Lower leg skin (tissue), 4 donors: ENCODE data around the gene PRDM8. TPM values are rescaled to one million over a fixed set of nuclear protein-coding genes. Genes with fewer than 3 reads are reported as not detected.

Source experiments
- DNase-seq, 2 donors: peaks; one replicate each; pipeline ENCODE4 v3.0.0-alpha.2; 2019; ENCODE audit warnings: low spot score in 2 of 2
- H3K4me3 ChIP-seq: fragments of 200-600 bp; sonication (generic); 2 replicates; pipeline ENCODE4 v1.5.1; 2017; ENCODE audit warnings: mild to moderate bottlenecking, low read depth; ENCODE audit not compliant: poor library complexity, severe bottlenecking
- CTCF ChIP-seq, 3 donors: fragments of 450-650 bp; IDR thresholded peaks; one replicate each; pipeline ENCODE4 v1.5.1; 2016; ENCODE audit warnings: antibody characterized with exemption in 3 of 3, mild to moderate bottlenecking in 3 of 3, moderate library complexity in 2 of 3
- POLR2A ChIP-seq, 2 donors: fragments of 450-650 bp; IDR thresholded peaks; one replicate each; pipeline ENCODE4 v1.6.1; 2016 to 2017; ENCODE audit warnings: antibody characterized with exemption in 2 of 2, mild to moderate bottlenecking in 1 of 2, moderate library complexity in 1 of 2
- WGBS, 2 donors: methylation state at CpG; one replicate each; pipeline ENCODE4 v1.1.5; 2018; 5-methylcytosine and 5-hydroxymethylcytosine counted together
- intact Hi-C: fragments of 100-400 bp; cut with DNase I; formaldehyde crosslinking; loops from one replicate; pipeline ENCODE4 v1.15.0; 2023; ENCODE audit warnings: low total_unique reads
- total RNA-seq, 4 donors: library from RNA; depleted of rRNA; stranded (reverse); fragments of >200 nt; gene quantifications; one replicate each; pipeline ENCODE4 v1.1.0, GENCODE V29; 2016

The PRDM8 gene
- total RNA-seq, 4 donors from 2014 or later: 1.4 to 4.6 (median 3.9) TPM

GRCh38 chr4:80188457-80188800 lies 8.9 kb upstream of the PRDM8 start:
- DNase-seq: no peak
- 48 to 66% methylated on average over 11 of the region's 11 CpGs for WGBS, 2 donors
- TF ChIP-seq CTCF (IDR thresholded peaks at IDR 0.05) (no peak), POLR2A (IDR thresholded peaks at IDR 0.05) (no peak)
- intact Hi-C loops: no loop called here
- no peak overlapping the region for H3K4me3 ChIP-seq

GRCh38 chr4:80188801-80189458 lies 8.4 kb upstream of the PRDM8 start:
- no peak overlapping the region for H3K4me3 ChIP-seq
- WGBS, 2 donors: 41 to 53% methylated on average over 39 to 40 of the region's 43 CpGs
- TF ChIP-seq POLR2A (IDR thresholded peaks at IDR 0.05) (no peak), CTCF (IDR thresholded peaks at IDR 0.05) (no peak)
- intact Hi-C loops: no loop called here
- DNase-seq: no peak

GRCh38 chr4:80189581-80189955 lies 7.7 kb upstream of the PRDM8 start:
- no peak for DNase-seq
- 29 to 38% methylated on average over 3 of the region's 3 CpGs for WGBS, 2 donors
- intact Hi-C loops: no loop called here
- TF ChIP-seq POLR2A (IDR thresholded peaks at IDR 0.05): no peak
- no peak for TF ChIP-seq CTCF (IDR thresholded peaks at IDR 0.05)
- H3K4me3 ChIP-seq: no peak overlapping the region

- no peak for TF ChIP-seq POLR2A (IDR thresholded peaks at IDR 0.05)
- no peak for TF ChIP-seq CTCF (IDR thresholded peaks at IDR 0.05)
- DNase-seq: no peak
- no peak overlapping the region for H3K4me3 ChIP-seq
- intact Hi-C loops: no loop called here
- WGBS, 2 donors: 42 to 44% methylated on average over 35 to 36 of the region's 36 CpGs
Observed at GRCh38 chr4:80189956-80190677, 7.2 kb upstream of the PRDM8 start.

- WGBS, 2 donors: 76 to 79% methylated on average over 3 of the region's 3 CpGs
- no peak for DNase-seq
- no peak overlapping the region for H3K4me3 ChIP-seq
- TF ChIP-seq CTCF (IDR thresholded peaks at IDR 0.05) (no peak), POLR2A (IDR thresholded peaks at IDR 0.05) (no peak)
- intact Hi-C loops: no loop called here
Observed at GRCh38 chr4:80192252-80192866, 4.9 kb upstream of the PRDM8 start.
